Psoas muscle (tissue), 8 donors: ENCODE data around the gene RSPO1. TPM values are rescaled to one million over a fixed set of nuclear protein-coding genes. Genes with fewer than 3 reads are reported as not detected.
A peak's percentile ranks its signal among the peaks of the same experiment; 100 is the strongest.
"Not testable (repeated sequence)": the region's sequence is repeated elsewhere in the genome, so short reads cannot be mapped to it uniquely, and the experiment has no call there.

Experiments used
- ATAC-seq, 4 donors: fragments of 200-7000 bp; cut with Tn5 transposase; one replicate each; pipeline ENCODE4 v1.9.1; 2020; ENCODE audit warnings: moderate library complexity in 3 of 4, mild to moderate bottlenecking in 2 of 4
- DNase-seq, 2 donors: peaks; one replicate each; pipeline ENCODE4 v3.0.0-alpha.2; 2020
- H3K27ac ChIP-seq: fragments of 200-600 bp; one replicate; pipeline ENCODE4 v1.8.0; 2022
- H3K27me3 ChIP-seq, 3 donors: fragments of 200-600 bp in 1 of 3; one replicate each; pipeline versions ENCODE4 v1.6.1 to v1.8.0; 2013 to 2022; ENCODE audit warnings: low read length in 2 of 3, mild to moderate bottlenecking in 2 of 3, moderate library complexity in 1 of 3; ENCODE audit not compliant: insufficient read depth in 3 of 3
- H3K36me3 ChIP-seq, 2 donors: fragments of 200-600 bp in 1 of 2; one replicate each; pipeline versions ENCODE4 v1.6.1 to v1.8.0; 2013 to 2022; ENCODE audit warnings: low read depth in 1 of 2, mild to moderate bottlenecking in 1 of 2, moderate library complexity in 1 of 2; ENCODE audit not compliant: insufficient read depth in 1 of 2
- H3K4me1 ChIP-seq: fragments of 200-600 bp; one replicate; pipeline ENCODE4 v1.8.0; 2022
- H3K4me3 ChIP-seq: fragments of 200-600 bp; one replicate; pipeline ENCODE4 v1.8.0; 2022; ENCODE audit warnings: mild to moderate bottlenecking
- H3K9me3 ChIP-seq: fragments of 200-600 bp; one replicate; pipeline ENCODE4 v1.8.0; 2022
- CTCF ChIP-seq: fragments of 200-600 bp; IDR thresholded peaks from one replicate; pipeline ENCODE4 v1.8.0; 2022; ENCODE audit warnings: antibody characterized with exemption
- WGBS, 3 donors: extraction: QIAGEN DNeasy Blood & Tissue Kit; methylation state at CpG; one replicate each; pipeline versions ENCODE4 v1.1.6 to v1.1.7; 2013; 5-methylcytosine and 5-hydroxymethylcytosine counted together
- intact Hi-C, 2 donors: fragments of 100-400 bp; cut with DNase I; formaldehyde crosslinking; loops; one replicate each; pipeline versions ENCODE4 v1.11.0 to v1.14.2; 2022
- long read RNA-seq, 2 donors: library from polyadenylated mRNA; unstranded; transcript quantifications; one replicate each; pipeline ENCODE4 v2.0.0, GENCODE V29; 2021
- polyA plus RNA-seq, 3 donors: library from polyadenylated mRNA; stranded (reverse); fragments of 200-250 nt; gene quantifications; one replicate each; pipeline ENCODE4 v1.2.3, GENCODE V29; 2013
- total RNA-seq, 4 donors: library from RNA; stranded (reverse); fragmentation: NEBNext Ultra II Directional in 2 of 4; extraction: Animal tissue kit (Norgen Biotek cat#: 25700) in 2 of 4; gene quantifications; one replicate each; pipeline versions ENCODE4 v1.2.1 to v1.2.4, GENCODE V29; 2021 to 2023
- donor health status: healthy with polysubstance abuse.
- donor health status: DM: no; HTN: no; CAD: no; lungs with moderate emphysema.
- donor health status: Bipolar disorder and iron deficiency.
- donor health status: healthy.
- donor health status: DM: yes; HTN: yes; CAD: no.
- donor health status: DM: no; HTN: no; CAD: no.
- donor health status: DM: no; HTN: no; CAD: no.
- donor health status: DM: yes; HTN: yes; CAD: no.

Gene RSPO1
- total RNA-seq, result not detected
- polyA plus RNA-seq, result under 1 TPM in 1 of 3 donors, not detected in 2; 0.01 TPM
- long read RNA-seq, donor 1, result 0 reads
- long read RNA-seq, donor 2, result 0 reads

GRCh38 chr1:37634244-37634991 is at the start of gene RSPO1:
TSS of gene RSPO1 (minus strand) at chr1:37634892. CDS start at chr1:37629661, 5,231 bp downstream.
- H3K27me3 ChIP-seq, result peaks cover 0 to 95% (median 43%) of the 10 kb centered on the region in 3 donors
- DNase-seq (no peak), ATAC-seq (peak in 1 of 4 donors; percentile 37)
- H3K4me3 ChIP-seq, result peak within 1 kb of the TSS; percentile 19
- no peak for TF ChIP-seq CTCF
- H3K27ac ChIP-seq, result no peak within 1 kb of the TSS
- H3K36me3 ChIP-seq, result no peaks in the 10 kb centered on the region
- intact Hi-C loops, result no loop called here
- 1% methylated on average over 48 to 69 of the region's 72 CpGs for WGBS, 3 donors
- H3K4me1 ChIP-seq, result no peaks in the 10 kb centered on the region
- no peaks in the 10 kb centered on the region for H3K9me3 ChIP-seq

GRCh38 chr1:37684182-37684581 is 49.5 kb upstream of the RSPO1 start:
- H3K27ac ChIP-seq, ATAC-seq, DNase-seq, H3K27me3 ChIP-seq, H3K9me3 ChIP-seq, H3K4me3 ChIP-seq: not testable (repeated sequence)
- peaks cover 4 to 82% of the 10 kb centered on the region in 2 donors for H3K36me3 ChIP-seq
- 92 to 95% (median 93%) methylated on average over 9 of the region's 9 CpGs for WGBS, 3 donors
- peaks cover 12% of the 10 kb centered on the region for H3K4me1 ChIP-seq
- intact Hi-C loops, result loop anchor here in 1 of 2 donors (5.0 kb wide), 2 partner anchors 87 to 227 kb away; partner anchors contain the start of gene GNL2

- H3K4me3 ChIP-seq, result no peak overlapping the region
- DNase-seq, result peak; percentile 58 to 76
- H3K36me3 ChIP-seq, result peaks cover 4 to 71% of the 10 kb centered on the region in 2 donors
- no peaks in the 10 kb centered on the region for H3K27me3 ChIP-seq
- H3K9me3 ChIP-seq, result no peaks in the 10 kb centered on the region
- ATAC-seq, result peak; percentile 64 to 87 (median 76)
- H3K4me1 ChIP-seq, result peaks cover 3% of the 10 kb centered on the region
- intact Hi-C loops, result loop anchor here (2.0 to 5.0 kb wide), 3 partner anchors 85 to 228 kb away; partner anchors contain the start of gene GNL2 (in 1 of the 2)
- TF ChIP-seq CTCF, result peak; percentile 87
- WGBS, 3 donors, result 57 to 69% (median 59%) methylated on average over 5 of the region's 5 CpGs
- no peak overlapping the region for H3K27ac ChIP-seq
Measured at GRCh38 chr1:37682334-37682987, 47.8 kb upstream of the RSPO1 start.

- 76 to 81% (median 77%) methylated on average over 3 of the region's 3 CpGs for WGBS, 3 donors
- Histone ChIP-seq H3K27me3 (no peaks in the 10 kb centered on the region), H3K27ac (no peak overlapping the region), H3K4me3 (no peak overlapping the region), H3K36me3 (peaks cover 0 to 56% of the 10 kb centered on the region in 2 donors), H3K9me3 (no peaks in the 10 kb centered on the region), H3K4me1 (peaks cover 3% of the 10 kb centered on the region)
- DNase-seq (no peak), ATAC-seq (no peak)
- no peak for TF ChIP-seq CTCF
- intact Hi-C loops, result loop anchor here in 1 of 2 donors (5.0 kb wide), 2 partner anchors 84 to 224 kb away; partner anchors contain the start of gene GNL2
Measured at GRCh38 chr1:37680933-37681332, 46.2 kb upstream of the RSPO1 start.

DNA sequence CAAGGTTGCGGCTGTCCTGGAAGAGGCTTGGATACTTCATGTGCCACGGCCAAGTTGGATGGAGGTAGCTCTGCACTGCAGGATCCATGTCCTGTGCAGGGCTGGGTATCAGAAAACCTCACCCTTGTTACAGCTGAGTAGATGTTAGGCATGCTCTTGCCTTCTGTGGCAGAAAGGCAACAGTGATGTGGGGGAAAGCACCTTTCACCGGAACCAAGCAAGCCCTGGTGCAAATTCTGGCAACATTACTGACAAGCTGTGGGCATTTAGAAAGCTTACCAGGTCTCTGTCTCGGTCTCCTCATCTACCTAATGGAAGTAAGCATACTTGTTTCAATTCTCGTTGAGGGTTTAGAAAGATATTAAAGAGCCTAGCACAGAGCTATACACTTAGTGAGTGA is 43.1 kb upstream of the RSPO1 start:
- 79 to 80% (median 80%) methylated on average over 5 of the region's 5 CpGs for WGBS, 3 donors
- no peak overlapping the region for H3K27ac ChIP-seq
- intact Hi-C loops, result no loop called here
- DNase-seq, result no peak
- peaks cover 3% of the 10 kb centered on the region for H3K4me1 ChIP-seq
- H3K27me3 ChIP-seq, result peaks cover 0 to 3% (median 0%) of the 10 kb centered on the region in 3 donors
- H3K4me3 ChIP-seq, result no peak overlapping the region
- no peaks in the 10 kb centered on the region for H3K9me3 ChIP-seq
- peaks cover 0 to 25% of the 10 kb centered on the region in 2 donors for H3K36me3 ChIP-seq
- ATAC-seq, result no peak
- no peak for TF ChIP-seq CTCF
